HepG2 (cell line): ENCODE data around the gene CORO1A. TPM values are rescaled to one million over a fixed set of nuclear protein-coding genes. Genes with fewer than 3 reads are reported as not detected.

Experiments
- AGO1 ChIP-seq: fragments of 200-400 bp; formaldehyde crosslinking; IDR thresholded peaks from 2 replicates; pipeline ENCODE4 v1.6.1; 2017; ENCODE audit warnings: mild to moderate bottlenecking, low read depth, low read length, moderate library complexity; ENCODE audit not compliant: poor library complexity, severe bottlenecking
- EHMT2 ChIP-seq: fragments of 200-600 bp; sonication (generic); IDR thresholded peaks from 2 replicates; pipeline ENCODE4 v1.7.0; 2017; ENCODE audit warnings: antibody characterized with exemption, low read depth, low read length, borderline replicate concordance
- GRHL1 ChIP-seq: sonication (generic); formaldehyde crosslinking; conservative IDR thresholded peaks from 2 replicates; pipeline ENCODE4 v1.8.0; 2022; ENCODE audit warnings: missing genetic modification reagents
- IKZF1 ChIP-seq: fragments of 450-650 bp; IDR thresholded peaks from 2 replicates; pipeline ENCODE4 v1.7.1; 2016
- KLF11 ChIP-seq: IDR thresholded peaks from 2 replicates; pipeline ENCODE4 v1.6.1; 2016; ENCODE audit warnings: missing compliant biosample characterization
- KMT2A ChIP-seq: sonication (generic); formaldehyde crosslinking; IDR thresholded peaks from 2 replicates; pipeline ENCODE4 v1.4.0; 2020; ENCODE audit warnings: missing genetic modification reagents
- LBX2 ChIP-seq: sonication (generic); formaldehyde crosslinking; IDR thresholded peaks from 2 replicates; pipeline ENCODE4 v1.5.0; 2020; ENCODE audit warnings: missing genetic modification reagents, mild to moderate bottlenecking, borderline replicate concordance
- MLX ChIP-seq: IDR thresholded peaks from 2 replicates; pipeline ENCODE4 v1.6.1; 2016
- NCOA1 ChIP-seq: sonication (generic); formaldehyde crosslinking; IDR thresholded peaks from 2 replicates; pipeline ENCODE4 v1.9.0; 2021; ENCODE audit warnings: missing genetic modification reagents
- NONO ChIP-seq, 2 experiments: fragments of 450-650 bp in 1 of 2; sonication (generic) in 1 of 2; formaldehyde crosslinking in 1 of 2; IDR thresholded peaks in 1 of 2; conservative IDR thresholded peaks in 1 of 2; 2 replicates each; pipeline versions ENCODE4 v1.6.1 to v1.8.0; 2017 to 2022; ENCODE audit warnings: mild to moderate bottlenecking in 1 of 2, missing genetic modification reagents in 1 of 2, moderate library complexity in 1 of 2
- POLR2A ChIP-seq, 2 experiments: IDR thresholded peaks; 2 replicates each; pipeline ENCODE4 v1.6.1; 2011; ENCODE audit warnings: low read depth in 2 of 2, low read length in 2 of 2, mild to moderate bottlenecking in 1 of 2, moderate library complexity in 1 of 2; ENCODE audit not compliant: insufficient read depth in 1 of 2
- POLR2AphosphoS5 ChIP-seq: IDR thresholded peaks from 2 replicates; pipeline ENCODE4 v1.6.1; 2012; ENCODE audit warnings: low read depth, low read length
- RNF2 ChIP-seq: fragments of 450-650 bp; conservative IDR thresholded peaks from 2 replicates; pipeline ENCODE4 v1.6.1; 2016; ENCODE audit warnings: low read depth
- TBL1XR1 ChIP-seq: fragments of 150-350 bp; IDR thresholded peaks from 2 replicates; pipeline ENCODE4 v1.6.1; 2014; ENCODE audit warnings: borderline replicate concordance, low read length; ENCODE audit not compliant: partially characterized antibody
- THAP11 ChIP-seq: IDR thresholded peaks from 2 replicates; pipeline ENCODE4 v1.6.1; 2016; ENCODE audit warnings: missing biosample characterization, missing genetic modification reagents
- ZEB1 ChIP-seq: IDR thresholded peaks from 2 replicates; pipeline ENCODE4 v1.6.1; 2012; ENCODE audit warnings: mild to moderate bottlenecking, low read depth, inconsistent platforms; ENCODE audit not compliant: insufficient replicate concordance
- ZKSCAN8 ChIP-seq: IDR thresholded peaks from 2 replicates; pipeline ENCODE4 v1.6.1; 2016; ENCODE audit warnings: borderline replicate concordance, missing genetic modification reagents, missing compliant biosample characterization
- ZNF101 ChIP-seq: sonication (generic); formaldehyde crosslinking; IDR thresholded peaks from 2 replicates; pipeline ENCODE4 v1.4.0; 2020; ENCODE audit warnings: mild to moderate bottlenecking, low read depth, missing genetic modification reagents, borderline replicate concordance
- ZNF33A ChIP-seq: sonication (generic); formaldehyde crosslinking; IDR thresholded peaks from 2 replicates; pipeline ENCODE4 v1.5.1; 2020; ENCODE audit warnings: missing genetic modification reagents, mild to moderate bottlenecking, moderate library complexity, borderline replicate concordance
- ZNF362 ChIP-seq: sonication (generic); formaldehyde crosslinking; IDR thresholded peaks from 2 replicates; pipeline ENCODE4 v1.4.0; 2020; ENCODE audit warnings: missing genetic modification reagents, mild to moderate bottlenecking, borderline replicate concordance
- ZNF382 ChIP-seq: sonication (generic); formaldehyde crosslinking; IDR thresholded peaks from 2 replicates; pipeline ENCODE4 v1.5.0; 2020; ENCODE audit warnings: missing genetic modification reagents, mild to moderate bottlenecking, borderline replicate concordance
- ZNF564 ChIP-seq: sonication (generic); formaldehyde crosslinking; IDR thresholded peaks from 2 replicates; pipeline ENCODE4 v1.8.1; 2023; ENCODE audit warnings: mild to moderate bottlenecking, missing genetic modification reagents
- ZNF784 ChIP-seq: sonication (generic); formaldehyde crosslinking; IDR thresholded peaks from 2 replicates; pipeline ENCODE4 v1.5.1; 2020; ENCODE audit warnings: missing genetic modification reagents, mild to moderate bottlenecking, borderline replicate concordance
- ZSCAN30 ChIP-seq: sonication (generic); formaldehyde crosslinking; IDR thresholded peaks from 2 replicates; pipeline ENCODE4 v1.5.0; 2020; ENCODE audit warnings: mild to moderate bottlenecking, missing genetic modification reagents
- polyA plus RNA-seq, 8 experiments: library from polyadenylated mRNA; depleted of rRNA in 3 of 8; stranded (reverse) in 7 of 8; unstranded in 1 of 8; fragments of >200 nt; fragmentation: Illumina TruSeq in 4 of 8; extraction: Trizol in 4 of 8; gene quantifications; 2 replicates each; pipeline versions ENCODE4 v1.2.1 to v1.2.3, GENCODE V29; 2011 to 2016; ENCODE audit warnings: low read depth in 4 of 8, missing spikeins in 1 of 8, mixed read lengths in 1 of 8; ENCODE audit not compliant: insufficient read depth in 1 of 8
- total RNA-seq, 5 experiments: library from RNA; depleted of rRNA; stranded (reverse); fragments of >200 nt; fragmentation: Illumina TruSeq; extraction: Trizol; gene quantifications; 2 replicates each; pipeline ENCODE4 v1.2.3, GENCODE V29; 2016; ENCODE audit warnings: low read depth in 1 of 5

The CORO1A gene
- total and polyA plus RNA-seq, 2 of the 13 experiments (the other 11 are each of a cell fraction or from before 2014, with no cell fraction given), result 6.5 to 12.9 TPM

GRCh38 chr16:30139583-30140481 lies 43.6 kb upstream of the CORO1A start (continued):
- peak; percentile 81; the same call in 1 of the 2 replicates for TF ChIP-seq ZNF101 (CRISPR knock-in tag)
- no peak for TF ChIP-seq ZNF382 (CRISPR knock-in tag)
- no peak for TF ChIP-seq AGO1
- TF ChIP-seq THAP11 (CRISPR knock-in tag), result peak; percentile 76
- TF ChIP-seq ZNF564 (CRISPR knock-in tag), result no peak
- peak; percentile 95 for TF ChIP-seq NCOA1 (CRISPR knock-in tag)
- peak; percentile 86; the same call in 1 of the 2 replicates for TF ChIP-seq ZNF362 (CRISPR knock-in tag)
- peak; percentile 48 for TF ChIP-seq POLR2AphosphoS5
- TF ChIP-seq ZNF33A (CRISPR knock-in tag), result peak; percentile 100
- peak; percentile 90 for TF ChIP-seq ZKSCAN8 (CRISPR knock-in tag)
- TF ChIP-seq KMT2A, result no peak
- peak; percentile 98 for TF ChIP-seq MLX (CRISPR knock-in tag)
- TF ChIP-seq ZNF784 (CRISPR knock-in tag), result no peak
- TF ChIP-seq ZEB1, result peak; percentile 73
- TF ChIP-seq NONO (IDR thresholded peaks at IDR 0.05), result no peak
- peak; percentile 62 for TF ChIP-seq NONO (CRISPR knock-in tag; conservative IDR thresholded peaks at IDR 0.05)
- TF ChIP-seq LBX2 (CRISPR knock-in tag), result no peak
- TF ChIP-seq POLR2A (IDR thresholded peaks at IDR 0.05; ENCODE audit: insufficient read depth in 1 of 2, low read depth in 2 of 2, low read length in 2 of 2), result peak; percentile 50; a peak in 3 of 4 replicates
- TF ChIP-seq TBL1XR1, result peak; percentile 88
- TF ChIP-seq GRHL1 (CRISPR knock-in tag), result no peak
- no peak for TF ChIP-seq ZSCAN30 (CRISPR knock-in tag)
- no peak for TF ChIP-seq RNF2
- TF ChIP-seq IKZF1, result no peak
- peak; percentile 84; the same call in 1 of the 2 replicates for TF ChIP-seq KLF11
- TF ChIP-seq EHMT2, result 0 out of 2 replicates have a peak, but pooled peaks have one; percentile 30
